Measurements from ENCODE around the gene CASQ2. TPM values are rescaled to one million over a fixed set of nuclear protein-coding genes. Genes with fewer than 3 reads are reported as not detected.

Gene CASQ2
- total and polyA plus RNA-seq, 2 of the 13 experiments (the other 11 are each of a cell fraction or from before 2014, with no cell fraction given): not detected

DNA sequence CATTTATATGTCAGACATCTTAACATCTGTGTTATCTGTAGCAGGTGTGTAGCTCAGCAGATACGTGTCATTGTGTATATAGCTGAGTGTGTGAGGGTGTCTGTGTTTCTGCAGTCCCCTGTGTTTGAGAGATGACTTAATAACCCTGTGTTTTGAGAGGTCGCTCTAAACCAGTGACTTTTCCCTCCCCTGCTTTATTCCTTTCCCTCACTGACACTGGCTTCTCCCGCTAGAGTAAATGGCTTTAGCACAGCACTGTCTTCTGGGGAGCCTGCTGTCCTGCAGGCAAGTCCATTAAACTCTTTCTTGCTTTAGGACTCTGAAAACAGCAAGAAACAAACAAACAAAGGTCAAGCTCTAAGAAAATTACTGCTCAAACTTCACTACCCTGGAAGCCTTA lies 73.7 kb downstream of the CASQ2 start:
- BruUV-seq (replicated peaks): no TSS peak
- TF ChIP-seq, protein P1, sequence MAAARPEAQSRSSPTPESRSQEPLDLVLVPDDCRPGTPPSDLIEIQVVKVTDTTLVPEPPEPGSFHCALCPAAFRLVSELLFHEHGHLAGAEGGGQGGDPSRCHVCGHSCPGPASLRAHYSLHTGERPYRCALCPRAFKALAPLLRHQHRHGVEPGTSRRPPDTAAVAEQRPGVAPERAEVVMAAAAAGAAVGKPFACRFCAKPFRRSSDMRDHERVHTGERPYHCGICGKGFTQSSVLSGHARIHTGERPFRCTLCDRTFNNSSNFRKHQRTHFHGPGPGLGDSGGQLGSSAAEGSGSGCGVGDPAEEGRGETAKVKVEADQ (CRISPR knock-in tag; IDR thresholded peaks at IDR 0.05; ENCODE audit: borderline replicate concordance): no peak
- TF ChIP-seq, protein P2, sequence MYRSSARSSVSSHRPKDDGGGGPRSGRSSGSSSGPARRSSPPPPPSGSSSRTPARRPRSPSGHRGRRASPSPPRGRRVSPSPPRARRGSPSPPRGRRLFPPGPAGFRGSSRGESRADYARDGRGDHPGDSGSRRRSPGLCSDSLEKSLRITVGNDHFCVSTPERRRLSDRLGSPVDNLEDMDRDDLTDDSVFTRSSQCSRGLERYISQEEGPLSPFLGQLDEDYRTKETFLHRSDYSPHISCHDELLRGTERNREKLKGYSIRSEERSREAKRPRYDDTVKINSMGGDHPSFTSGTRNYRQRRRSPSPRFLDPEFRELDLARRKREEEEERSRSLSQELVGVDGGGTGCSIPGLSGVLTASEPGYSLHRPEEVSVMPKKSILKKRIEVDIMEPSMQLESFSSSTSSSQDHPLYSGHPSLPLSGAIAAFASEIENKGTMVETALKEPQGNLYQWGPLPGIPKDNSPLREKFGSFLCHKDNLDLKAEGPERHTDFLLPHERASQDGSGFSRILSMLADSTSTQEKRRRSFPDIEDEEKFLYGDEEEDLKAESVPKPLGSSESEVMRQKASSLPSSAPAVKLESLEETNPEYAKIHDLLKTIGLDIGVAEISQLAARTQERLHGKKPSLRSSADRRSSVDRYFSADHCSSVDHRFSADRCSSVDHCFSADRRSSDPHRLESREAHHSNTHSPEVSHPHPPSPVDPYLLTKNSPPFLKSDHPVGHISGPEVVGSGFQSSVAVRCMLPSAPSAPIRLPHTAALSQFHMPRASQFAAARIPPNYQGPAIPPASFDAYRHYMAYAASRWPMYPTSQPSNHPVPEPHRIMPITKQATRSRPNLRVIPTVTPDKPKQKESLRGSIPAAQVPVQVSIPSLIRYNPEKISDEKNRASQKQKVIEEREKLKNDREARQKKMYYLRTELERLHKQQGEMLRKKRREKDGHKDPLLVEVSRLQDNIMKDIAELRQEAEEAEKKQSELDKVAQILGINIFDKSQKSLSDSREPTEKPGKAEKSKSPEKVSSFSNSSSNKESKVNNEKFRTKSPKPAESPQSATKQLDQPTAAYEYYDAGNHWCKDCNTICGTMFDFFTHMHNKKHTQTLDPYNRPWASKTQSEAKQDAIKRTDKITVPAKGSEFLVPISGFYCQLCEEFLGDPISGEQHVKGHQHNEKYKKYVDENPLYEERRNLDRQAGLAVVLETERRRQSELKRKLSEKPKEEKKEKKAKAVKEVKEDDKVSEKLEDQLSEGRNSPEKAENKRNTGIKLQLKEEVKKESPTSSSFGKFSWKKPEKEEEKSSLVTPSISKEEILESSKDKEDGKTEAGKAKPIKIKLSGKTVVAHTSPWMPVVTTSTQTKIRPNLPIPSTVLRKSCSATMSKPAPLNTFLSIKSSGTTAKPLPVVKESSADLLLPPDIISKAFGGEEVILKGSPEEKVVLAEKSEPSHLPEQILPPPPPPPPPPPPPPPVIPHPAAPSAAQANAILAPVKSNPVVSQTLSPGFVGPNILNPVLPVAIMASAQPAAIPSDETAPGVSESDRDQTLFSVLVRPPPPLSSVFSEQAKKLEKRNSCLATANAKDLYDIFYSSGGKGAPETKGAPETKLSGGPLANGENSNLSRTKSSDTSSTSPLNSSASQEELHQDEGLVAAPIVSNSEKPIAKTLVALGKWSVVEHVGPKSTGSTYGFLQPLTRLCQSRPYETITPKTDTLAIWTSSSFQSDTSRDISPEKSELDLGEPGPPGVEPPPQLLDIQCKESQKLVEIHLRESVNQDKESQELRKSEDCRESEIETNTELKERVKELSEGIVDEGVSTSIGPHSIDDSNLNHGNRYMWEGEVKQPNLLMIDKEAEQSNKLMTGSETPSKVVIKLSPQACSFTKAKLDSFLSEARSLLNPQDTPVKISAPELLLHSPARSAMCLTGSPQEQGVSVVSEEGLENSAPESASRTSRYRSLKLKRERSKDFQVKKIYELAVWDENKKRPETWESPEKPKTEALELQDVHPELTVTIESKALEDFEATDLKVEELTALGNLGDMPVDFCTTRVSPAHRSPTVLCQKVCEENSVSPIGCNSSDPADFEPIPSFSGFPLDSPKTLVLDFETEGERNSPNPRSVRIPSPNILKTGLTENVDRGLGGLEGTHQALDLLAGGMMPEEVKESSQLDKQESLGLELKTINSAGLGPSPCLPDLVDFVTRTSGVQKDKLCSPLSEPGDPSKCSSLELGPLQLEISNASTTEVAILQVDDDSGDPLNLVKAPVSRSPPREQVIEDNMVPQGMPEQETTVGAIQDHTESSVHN (CRISPR knock-in tag; IDR thresholded peaks at IDR 0.05): no peak
- TF ChIP-seq ZNF709 (CRISPR knock-in tag; IDR thresholded peaks at IDR 0.05) (no peak), PITX1 (CRISPR knock-in tag; IDR thresholded peaks at IDR 0.05) (no peak), ZNF563 (CRISPR knock-in tag; IDR thresholded peaks at IDR 0.05) (no peak), ZNF121 (CRISPR knock-in tag; IDR thresholded peaks at IDR 0.05) (no peak), ONECUT2 (CRISPR knock-in tag; IDR thresholded peaks at IDR 0.05) (no peak), ZFX (CRISPR knock-in tag; IDR thresholded peaks at IDR 0.05; ENCODE audit: low read depth) (no peak), NR2F1 (CRISPR knock-in tag; IDR thresholded peaks at IDR 0.05) (no peak), PCBP1 (IDR thresholded peaks at IDR 0.05; ENCODE audit: borderline replicate concordance, low read depth, low read length) (no peak)
- TF ChIP-seq, protein P3, sequence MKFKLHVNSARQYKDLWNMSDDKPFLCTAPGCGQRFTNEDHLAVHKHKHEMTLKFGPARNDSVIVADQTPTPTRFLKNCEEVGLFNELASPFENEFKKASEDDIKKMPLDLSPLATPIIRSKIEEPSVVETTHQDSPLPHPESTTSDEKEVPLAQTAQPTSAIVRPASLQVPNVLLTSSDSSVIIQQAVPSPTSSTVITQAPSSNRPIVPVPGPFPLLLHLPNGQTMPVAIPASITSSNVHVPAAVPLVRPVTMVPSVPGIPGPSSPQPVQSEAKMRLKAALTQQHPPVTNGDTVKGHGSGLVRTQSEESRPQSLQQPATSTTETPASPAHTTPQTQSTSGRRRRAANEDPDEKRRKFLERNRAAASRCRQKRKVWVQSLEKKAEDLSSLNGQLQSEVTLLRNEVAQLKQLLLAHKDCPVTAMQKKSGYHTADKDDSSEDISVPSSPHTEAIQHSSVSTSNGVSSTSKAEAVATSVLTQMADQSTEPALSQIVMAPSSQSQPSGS (CRISPR knock-in tag; IDR thresholded peaks at IDR 0.05): no peak
- no peaks in the 10 kb centered on the region for H3K9me3 ChIP-seq (ENCODE audit: low read length)
- DNase-seq (ENCODE audit: low spot score) (no peak), ATAC-seq (no peak), FAIRE-seq (no peak)
- ChIA-PET POLR2A (no interaction called here), CTCF (ENCODE audit: low intra/inter-chr PET ratio, low total read pairs) (no interaction called here)
- peaks cover 11 to 23% of the 10 kb centered on the region in 2 experiments; a peak in 4 of 5 replicates for H3K36me3 ChIP-seq (replicated peaks in 1 of 2; ENCODE audit: control insufficient read depth in 1 of 2, insufficient read depth in 2 of 2, low read length in 2 of 2)
- no peaks in the 10 kb centered on the region for H3K27me3 ChIP-seq (ENCODE audit: control insufficient read depth in 1 of 2, insufficient read depth in 2 of 2, low read length in 2 of 2)
- H2AFZ ChIP-seq (ENCODE audit: low read length): no peak overlapping the region
- no peak overlapping the region for H3K4me2 ChIP-seq (ENCODE audit: low read depth, low read length)
- WGBS (ENCODE audit: low lambda C conversion rate): 97% methylated on average over 3 of the region's 3 CpGs
- H3K4me3 ChIP-seq (replicated peaks in 1 of 3; ENCODE audit: insufficient read depth in 1 of 3, low read depth in 2 of 3, low read length in 3 of 3): no peak overlapping the region
- H4K20me1 ChIP-seq (ENCODE audit: insufficient read depth, low read length): no peaks in the 10 kb centered on the region
- H3K79me2 ChIP-seq (ENCODE audit: insufficient read depth, low read length): no peaks in the 10 kb centered on the region
- no peaks in the 10 kb centered on the region for H3K4me1 ChIP-seq (ENCODE audit: insufficient read depth, low read length)
- H3K9ac ChIP-seq (ENCODE audit: insufficient read depth, low read depth, low read length): no peak overlapping the region
- intact Hi-C loops (cut with micrococcal nuclease; ENCODE audit: unreplicated experiment): no loop called here
- in situ Hi-C loops (cut with HindIII; ENCODE audit: extremely low pct_ligation_motif_present, low pct_unique_long_range_greater_than_20kb): no loop called here
- no peak overlapping the region for H3K27ac ChIP-seq (ENCODE audit: extremely low read length, insufficient read depth, low read length)
